A673 (cell line): ENCODE results near the gene FOLR2. TPM values are rescaled to one million over a fixed set of nuclear protein-coding genes. Genes with fewer than 3 reads are reported as not detected.
A peak's percentile ranks its signal among the peaks of the same experiment; 100 is the strongest.

Experiments
- BruUV-seq: library from RNA; stranded (reverse); fragments of 400-500 nt; replicated peaks from 2 replicates; lab custom pipeline; 2021; lab: Mats Ljungman, UMichigan
- CTCF ChIA-PET: fragments of 300-600 bp; sonication (Branson Sonifier 250); formaldehyde crosslinking; loops from one replicate; lab custom pipeline; 2022; ENCODE audit warnings: antibody characterized with exemption; lab: Charles Lee
- POLR2A ChIA-PET: fragments of 300-600 bp; sonication (Branson Sonifier 250); formaldehyde crosslinking; loops from one replicate; lab custom pipeline; 2022; ENCODE audit warnings: antibody characterized with exemption; ENCODE audit not compliant: low non-redundant PET; lab: Charles Lee
- DNase-seq: peaks from one replicate; pipeline ENCODE4 v3.0.0-alpha.2; 2015; ENCODE audit warnings: low spot score
- H3K27ac ChIP-seq: fragments of 200-600 bp; sonication (generic); 2 replicates; pipeline ENCODE4 v1.5.1; 2016; ENCODE audit warnings: mixed run types, low read depth, mild to moderate bottlenecking, mixed read lengths, antibody characterized with exemption, low read length; ENCODE audit not compliant: poor library complexity, severe bottlenecking
- H3K27me3 ChIP-seq: fragments of 200-600 bp; sonication (generic); replicated peaks from 2 replicates; pipeline ENCODE4 v1.6.1; 2017; ENCODE audit warnings: mixed run types, low read depth, mild to moderate bottlenecking, mixed read lengths, antibody characterized with exemption, low read length; ENCODE audit not compliant: insufficient read depth, poor library complexity
- H3K36me3 ChIP-seq: fragments of 200-600 bp; sonication (generic); 2 replicates; pipeline ENCODE4 v1.6.1; 2016; ENCODE audit warnings: mixed run types, mild to moderate bottlenecking, mixed read lengths, antibody characterized with exemption, low read length; ENCODE audit not compliant: insufficient read depth, poor library complexity, severe bottlenecking
- H3K4me1 ChIP-seq: fragments of 200-600 bp; sonication (generic); 2 replicates; pipeline ENCODE4 v1.6.1; 2017; ENCODE audit warnings: mixed run types, mild to moderate bottlenecking, mixed read lengths, antibody characterized with exemption, low read length; ENCODE audit not compliant: insufficient read depth, poor library complexity, severe bottlenecking
- H3K4me3 ChIP-seq: fragments of 200-600 bp; sonication (generic); 2 replicates; pipeline ENCODE4 v1.5.1; 2016; ENCODE audit warnings: low read depth, mixed run types, mild to moderate bottlenecking, mixed read lengths, low read length; ENCODE audit not compliant: poor library complexity, severe bottlenecking
- H3K9me3 ChIP-seq: fragments of 200-600 bp; sonication (generic); 2 replicates; pipeline ENCODE4 v1.6.1; 2016; ENCODE audit warnings: mixed run types, low read depth, mild to moderate bottlenecking, mixed read lengths, antibody characterized with exemption, low read length; ENCODE audit not compliant: poor library complexity, severe bottlenecking
- CTCF ChIP-seq: fragments of 300-800, 200-600 bp; sonication (generic); conservative IDR thresholded peaks from 2 replicates; pipeline ENCODE4 v1.5.1; 2017; ENCODE audit warnings: low read depth, mild to moderate bottlenecking, antibody characterized with exemption, low read length, moderate library complexity, mixed read lengths
- EZH2 ChIP-seq: fragments of 200-600 bp; sonication (generic); IDR thresholded peaks from 2 replicates; pipeline ENCODE4 v1.6.1; 2017; ENCODE audit warnings: borderline replicate concordance, low read depth, mild to moderate bottlenecking, mixed read lengths, antibody characterized with exemption, low read length; ENCODE audit not compliant: poor library complexity, severe bottlenecking
- intact Hi-C: fragments of 100-400 bp; cut with micrococcal nuclease; formaldehyde crosslinking; loops from one replicate; pipeline ENCODE4 v1.10.0; 2022; ENCODE audit not compliant: unreplicated experiment
- total RNA-seq: library from RNA; stranded (reverse); gene quantifications from 2 replicates; pipeline ENCODE4 v1.2.3, GENCODE V29; 2021

The FOLR2 gene
- total RNA-seq, 1 experiment from 2014 or later, result not detected

- intact Hi-C loops, result loop anchor here (5.0 kb wide), 1 partner anchor 195 kb away; the partner anchor contains the start of gene CLPB
- DNase-seq, result no peak
- Histone ChIP-seq H3K9me3 (no peaks in the 10 kb centered on the region), H3K36me3 (peaks cover 23% of the 10 kb centered on the region), H3K27ac (no peak overlapping the region), H3K4me3 (no peak overlapping the region), H3K27me3 (peaks cover 34% of the 10 kb centered on the region), H3K4me1 (no peaks in the 10 kb centered on the region)
- ChIA-PET CTCF (interaction anchor here (0.5 to 1.4 kb wide), 3 partner anchors 14 to 212 kb away, joined by 3 to 6 read pairs (median 5); no protein-coding TSS in a partner anchor), POLR2A (no interaction called here)
- no TSS peak for BruUV-seq
- TF ChIP-seq EZH2 (no peak), CTCF (0 out of 2 replicates have a peak, but pooled peaks have one; percentile 9)
Measured at GRCh38 chr11:72237112-72237931, 20.7 kb downstream of the FOLR2 start.

GRCh38 chr11:72238040-72238450, 21.5 kb downstream of the FOLR2 start:
- intact Hi-C loops, result loop anchor here (5.0 kb wide), 1 partner anchor 194 kb away; the partner anchor contains the start of gene CLPB
- Histone ChIP-seq H3K27ac (no peak overlapping the region), H3K4me3 (no peak overlapping the region), H3K36me3 (peaks cover 21% of the 10 kb centered on the region), H3K27me3 (peaks cover 40% of the 10 kb centered on the region), H3K9me3 (no peaks in the 10 kb centered on the region), H3K4me1 (no peaks in the 10 kb centered on the region)
- CTCF ChIA-PET, result interaction anchor here (0.5 to 1.4 kb wide), 3 partner anchors 18 to 213 kb away, joined by 3 to 8 read pairs (median 6); no protein-coding TSS in a partner anchor
- BruUV-seq, result no TSS peak
- TF ChIP-seq CTCF (peak; percentile 94), EZH2 (no peak)
- POLR2A ChIA-PET, result no interaction called here
- peak; percentile 80 for DNase-seq

GRCh38 chr11:72238492-72239312, 22.1 kb downstream of the FOLR2 start:
- Histone ChIP-seq H3K4me3 (no peak overlapping the region), H3K36me3 (peaks cover 21% of the 10 kb centered on the region), H3K4me1 (no peaks in the 10 kb centered on the region), H3K9me3 (no peaks in the 10 kb centered on the region), H3K27ac (no peak overlapping the region), H3K27me3 (peaks cover 47% of the 10 kb centered on the region)
- ChIA-PET CTCF (interaction anchor here (0.5 to 1.4 kb wide), 3 partner anchors 19 to 214 kb away, joined by 3 to 8 read pairs (median 6); no protein-coding TSS in a partner anchor), POLR2A (no interaction called here)
- no peak for DNase-seq
- TSS peak; percentile 73 for BruUV-seq
- intact Hi-C loops, result loop anchor here (5.0 kb wide), 1 partner anchor 194 kb away; the partner anchor contains the start of gene CLPB
- no peak for TF ChIP-seq EZH2
- TF ChIP-seq CTCF, result 0 out of 2 replicates have a peak, but pooled peaks have one; percentile 14
